Parathyroid adenoma (tissue), 2 donors: ENCODE measurements around the gene IFT80.
A peak's percentile ranks its signal among the peaks of the same experiment; 100 is the strongest.

Experiments used
- H2AFZ ChIP-seq: fragments of 300-600 bp; sonication (generic); one replicate; pipeline ENCODE4 v1.7.0; 2017; ENCODE audit warnings: antibody characterized with exemption, mild to moderate bottlenecking
- H3K27ac ChIP-seq: fragments of 300-600 bp; sonication (generic); one replicate; pipeline ENCODE4 v1.7.0; 2017
- H3K27me3 ChIP-seq: fragments of 300-600 bp; sonication (generic); one replicate; pipeline ENCODE4 v1.7.0; 2017; ENCODE audit warnings: low read length; ENCODE audit not compliant: control insufficient read depth, insufficient read depth
- H3K36me3 ChIP-seq: fragments of 300-600 bp; sonication (generic); one replicate; pipeline ENCODE4 v1.7.0; 2017; ENCODE audit warnings: low read length; ENCODE audit not compliant: control insufficient read depth, insufficient read depth
- H3K4me1 ChIP-seq: fragments of 300-600 bp; sonication (generic); one replicate; pipeline ENCODE4 v1.7.0; 2017; ENCODE audit warnings: control low read depth
- H3K4me2 ChIP-seq: fragments of 300-600 bp; sonication (generic); one replicate; pipeline ENCODE4 v1.7.0; 2017; ENCODE audit warnings: low read length
- H3K4me3 ChIP-seq: fragments of 300-600 bp; sonication (generic); one replicate; pipeline ENCODE4 v1.7.0; 2017; ENCODE audit warnings: low read depth, low read length
- H3K79me2 ChIP-seq: fragments of 300-600 bp; sonication (generic); one replicate; pipeline ENCODE4 v1.7.0; 2017; ENCODE audit warnings: control low read depth
- H3K9ac ChIP-seq: fragments of 300-600 bp; sonication (generic); one replicate; pipeline ENCODE4 v1.7.0; 2017; ENCODE audit warnings: mild to moderate bottlenecking
- H3K9me3 ChIP-seq: fragments of 300-600 bp; sonication (generic); one replicate; pipeline ENCODE4 v1.7.0; 2017; ENCODE audit warnings: low read length; ENCODE audit not compliant: control insufficient read depth
- TF ChIP-seq, protein P1 (sequence below): fragments of 300-600 bp; sonication (generic); IDR thresholded peaks from one replicate; pipeline ENCODE4 v1.7.0; 2017; ENCODE audit warnings: antibody characterized with exemption, mild to moderate bottlenecking
- donor health status: primary hyperparathyroidism.

Gene IFT80

GRCh38 chr3:160401291-160402095 lies 2.5 kb upstream of the IFT80 start:
- H3K9ac ChIP-seq, result no peak overlapping the region
- no peak overlapping the region for H3K27ac ChIP-seq
- H3K4me2 ChIP-seq, result peak overlapping the region; percentile 72
- peak overlapping the region; percentile 95 for H2AFZ ChIP-seq
- TF ChIP-seq, protein P1, sequence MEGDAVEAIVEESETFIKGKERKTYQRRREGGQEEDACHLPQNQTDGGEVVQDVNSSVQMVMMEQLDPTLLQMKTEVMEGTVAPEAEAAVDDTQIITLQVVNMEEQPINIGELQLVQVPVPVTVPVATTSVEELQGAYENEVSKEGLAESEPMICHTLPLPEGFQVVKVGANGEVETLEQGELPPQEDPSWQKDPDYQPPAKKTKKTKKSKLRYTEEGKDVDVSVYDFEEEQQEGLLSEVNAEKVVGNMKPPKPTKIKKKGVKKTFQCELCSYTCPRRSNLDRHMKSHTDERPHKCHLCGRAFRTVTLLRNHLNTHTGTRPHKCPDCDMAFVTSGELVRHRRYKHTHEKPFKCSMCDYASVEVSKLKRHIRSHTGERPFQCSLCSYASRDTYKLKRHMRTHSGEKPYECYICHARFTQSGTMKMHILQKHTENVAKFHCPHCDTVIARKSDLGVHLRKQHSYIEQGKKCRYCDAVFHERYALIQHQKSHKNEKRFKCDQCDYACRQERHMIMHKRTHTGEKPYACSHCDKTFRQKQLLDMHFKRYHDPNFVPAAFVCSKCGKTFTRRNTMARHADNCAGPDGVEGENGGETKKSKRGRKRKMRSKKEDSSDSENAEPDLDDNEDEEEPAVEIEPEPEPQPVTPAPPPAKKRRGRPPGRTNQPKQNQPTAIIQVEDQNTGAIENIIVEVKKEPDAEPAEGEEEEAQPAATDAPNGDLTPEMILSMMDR, result no peak
- no peaks in the 10 kb centered on the region for H3K9me3 ChIP-seq
- H3K79me2 ChIP-seq, result peaks cover 19% of the 10 kb centered on the region
- no peaks in the 10 kb centered on the region for H3K36me3 ChIP-seq
- H3K4me3 ChIP-seq, result peak overlapping the region; percentile 75
- no peaks in the 10 kb centered on the region for H3K4me1 ChIP-seq
- no peaks in the 10 kb centered on the region for H3K27me3 ChIP-seq

DNA sequence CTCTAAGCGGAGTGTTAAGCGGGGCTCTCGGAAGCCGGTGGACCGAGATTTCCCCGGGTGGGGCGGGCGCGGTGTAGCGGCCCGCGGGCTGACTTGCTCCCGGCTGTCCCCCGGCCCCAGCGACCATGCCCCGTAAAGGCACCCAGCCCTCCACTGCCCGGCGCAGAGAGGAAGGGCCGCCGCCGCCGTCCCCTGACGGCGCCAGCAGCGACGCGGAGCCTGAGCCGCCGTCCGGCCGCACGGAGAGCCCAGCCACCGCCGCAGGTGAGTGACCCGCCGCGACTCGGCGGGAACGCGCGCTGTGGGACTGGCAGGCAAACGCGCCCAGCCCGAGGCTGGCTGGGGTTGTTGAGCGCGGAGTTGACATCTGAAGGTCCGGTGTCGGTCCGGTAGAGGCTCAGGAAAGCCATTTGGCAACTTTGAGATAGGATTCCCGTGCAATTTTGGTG lies 1.7 kb upstream of the IFT80 start:
- Histone ChIP-seq H3K4me1 (no peaks in the 10 kb centered on the region), H3K4me2 (peak overlapping the region; percentile 72), H3K27me3 (no peaks in the 10 kb centered on the region), H3K27ac (peak overlapping the region; percentile 84), H2AFZ (peak overlapping the region; percentile 95), H3K9ac (no peak overlapping the region), H3K36me3 (no peaks in the 10 kb centered on the region), H3K79me2 (peaks cover 19% of the 10 kb centered on the region), H3K9me3 (no peaks in the 10 kb centered on the region), H3K4me3 (peak overlapping the region; percentile 75)
- TF ChIP-seq, protein P1, result no peak

GRCh38 chr3:160400030-160400701 lies 1.1 kb upstream of the IFT80 start:
- Histone ChIP-seq H3K9ac (no peak overlapping the region), H3K27ac (peak overlapping the region; percentile 84), H3K9me3 (no peaks in the 10 kb centered on the region), H3K79me2 (peaks cover 19% of the 10 kb centered on the region), H3K4me2 (peak overlapping the region; percentile 72), H3K36me3 (no peaks in the 10 kb centered on the region), H3K27me3 (no peaks in the 10 kb centered on the region), H3K4me1 (no peaks in the 10 kb centered on the region), H3K4me3 (peak overlapping the region; percentile 75), H2AFZ (peak overlapping the region; percentile 95)
- TF ChIP-seq, protein P1, result no peak

- peak overlapping the region; percentile 75 for H3K4me3 ChIP-seq
- H2AFZ ChIP-seq, result peak overlapping the region; percentile 95
- H3K27ac ChIP-seq, result peak overlapping the region; percentile 84
- TF ChIP-seq, protein P1, result no peak
- no peaks in the 10 kb centered on the region for H3K27me3 ChIP-seq
- H3K9me3 ChIP-seq, result no peaks in the 10 kb centered on the region
- no peaks in the 10 kb centered on the region for H3K36me3 ChIP-seq
- H3K4me2 ChIP-seq, result peak overlapping the region; percentile 72
- H3K9ac ChIP-seq, result no peak overlapping the region
- no peaks in the 10 kb centered on the region for H3K4me1 ChIP-seq
- peaks cover 19% of the 10 kb centered on the region for H3K79me2 ChIP-seq
Measured at GRCh38 chr3:160398820-160399124, 253 bp downstream of the IFT80 start.
